ENCODE results near the gene GLB1L2. TPM values are rescaled to one million over a fixed set of nuclear protein-coding genes. Genes with fewer than 3 reads are reported as not detected.

Gene GLB1L2
- total RNA-seq, 1 experiment from 2014 or later, result 27.1 TPM

DNA sequence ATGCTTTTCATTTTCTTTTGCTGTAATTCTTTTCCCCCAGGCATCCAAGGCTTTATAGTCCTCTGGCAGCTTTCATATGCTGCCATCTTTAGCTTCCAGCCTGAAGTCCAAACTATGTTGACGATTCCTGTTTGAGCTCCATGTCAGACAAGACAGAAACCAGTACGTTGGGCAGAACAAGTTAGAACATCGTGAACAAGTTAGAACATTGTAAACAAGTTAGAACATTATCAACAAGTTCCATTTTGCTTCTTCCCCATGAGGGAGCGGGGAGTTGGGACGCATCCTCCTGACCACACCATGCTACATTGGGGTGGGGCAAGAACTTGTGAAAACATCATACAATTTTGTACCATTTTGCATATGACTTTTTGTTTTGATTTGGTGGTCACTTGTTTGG lies 23.9 kb downstream of the GLB1L2 start:
- intact Hi-C loops (cut with micrococcal nuclease), result no loop called here
- Histone ChIP-seq H2AFZ (ENCODE audit: low read depth, low read length, poor library complexity, severe bottlenecking) (no peak overlapping the region), H3K36me3 (ENCODE audit: control insufficient read depth in 1 of 2, insufficient read depth in 2 of 2, low read length in 2 of 2) (no peaks in the 10 kb centered on the region), H3K4me2 (ENCODE audit: low read length) (no peak overlapping the region), H4K20me1 (ENCODE audit: insufficient read depth) (no peaks in the 10 kb centered on the region), H3K9ac (ENCODE audit: low read length) (no peak overlapping the region), H3K9me2 (ENCODE audit: insufficient read depth) (no peaks in the 10 kb centered on the region), H3K27ac (ENCODE audit: low read depth, low read length) (no peak overlapping the region), H3K4me3 (replicated peaks in 1 of 2; ENCODE audit: low read depth in 1 of 2, low read length in 2 of 2) (no peak overlapping the region), H3K27me3 (ENCODE audit: insufficient read depth, low read length) (no peaks in the 10 kb centered on the region), H3K4me1 (ENCODE audit: control insufficient read depth in 1 of 2, insufficient read depth in 2 of 2, low read length in 2 of 2) (no peaks in the 10 kb centered on the region), H3K9me3 (ENCODE audit: control insufficient read depth in 1 of 2, insufficient read depth in 1 of 2, low read depth in 1 of 2, low read length in 2 of 2) (no peaks in the 10 kb centered on the region), H3K79me2 (ENCODE audit: insufficient read depth, low read length) (no peaks in the 10 kb centered on the region)
- DNase-seq (ENCODE audit: low read depth, low spot score) (no peak), ATAC-seq (no peak)
- RAD21 ChIA-PET (ENCODE audit: low non-redundant PET in 1 of 2, low total read pairs in 2 of 2, uncharacterized antibody in 2 of 2, unreplicated experiment in 2 of 2), result no interaction called here
- POLR2A ChIA-PET, result no interaction called here
- BruUV-seq (replicated peaks), result no TSS peak
- CTCF ChIA-PET, result no interaction called here
- TF ChIP-seq, protein P1, sequence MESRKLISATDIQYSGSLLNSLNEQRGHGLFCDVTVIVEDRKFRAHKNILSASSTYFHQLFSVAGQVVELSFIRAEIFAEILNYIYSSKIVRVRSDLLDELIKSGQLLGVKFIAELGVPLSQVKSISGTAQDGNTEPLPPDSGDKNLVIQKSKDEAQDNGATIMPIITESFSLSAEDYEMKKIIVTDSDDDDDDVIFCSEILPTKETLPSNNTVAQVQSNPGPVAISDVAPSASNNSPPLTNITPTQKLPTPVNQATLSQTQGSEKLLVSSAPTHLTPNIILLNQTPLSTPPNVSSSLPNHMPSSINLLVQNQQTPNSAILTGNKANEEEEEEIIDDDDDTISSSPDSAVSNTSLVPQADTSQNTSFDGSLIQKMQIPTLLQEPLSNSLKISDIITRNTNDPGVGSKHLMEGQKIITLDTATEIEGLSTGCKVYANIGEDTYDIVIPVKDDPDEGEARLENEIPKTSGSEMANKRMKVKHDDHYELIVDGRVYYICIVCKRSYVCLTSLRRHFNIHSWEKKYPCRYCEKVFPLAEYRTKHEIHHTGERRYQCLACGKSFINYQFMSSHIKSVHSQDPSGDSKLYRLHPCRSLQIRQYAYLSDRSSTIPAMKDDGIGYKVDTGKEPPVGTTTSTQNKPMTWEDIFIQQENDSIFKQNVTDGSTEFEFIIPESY (IDR thresholded peaks at IDR 0.05; ENCODE audit: extremely low read depth, insufficient replicate concordance, low read length), result no peak
- no peak for TF ChIP-seq ZFX (IDR thresholded peaks at IDR 0.05)
- no peak for TF ChIP-seq YY1 (IDR thresholded peaks at IDR 0.05; ENCODE audit: extremely low read depth, insufficient replicate concordance, low read depth, low read length)
- no peak for TF ChIP-seq EZH2phosphoT487 (IDR thresholded peaks at IDR 0.05; ENCODE audit: borderline replicate concordance)
- TF ChIP-seq EGR1 (IDR thresholded peaks at IDR 0.05; ENCODE audit: low read depth), result no peak
- TF ChIP-seq ZNF274 (IDR thresholded peaks at IDR 0.05; ENCODE audit: low read depth, low read length), result no peak
- TF ChIP-seq EZH2 (IDR thresholded peaks at IDR 0.05), result no peak
- no peak for TF ChIP-seq TCF7L2 (IDR thresholded peaks at IDR 0.05; ENCODE audit: borderline replicate concordance, extremely low read depth, insufficient read depth, insufficient read length)
- TF ChIP-seq SIN3A (IDR thresholded peaks at IDR 0.05; ENCODE audit: low read depth), result no peak
- no peak for TF ChIP-seq POLR2AphosphoS5 (IDR thresholded peaks at IDR 0.05; ENCODE audit: low read depth, low read length)
- TF ChIP-seq, protein P2, sequence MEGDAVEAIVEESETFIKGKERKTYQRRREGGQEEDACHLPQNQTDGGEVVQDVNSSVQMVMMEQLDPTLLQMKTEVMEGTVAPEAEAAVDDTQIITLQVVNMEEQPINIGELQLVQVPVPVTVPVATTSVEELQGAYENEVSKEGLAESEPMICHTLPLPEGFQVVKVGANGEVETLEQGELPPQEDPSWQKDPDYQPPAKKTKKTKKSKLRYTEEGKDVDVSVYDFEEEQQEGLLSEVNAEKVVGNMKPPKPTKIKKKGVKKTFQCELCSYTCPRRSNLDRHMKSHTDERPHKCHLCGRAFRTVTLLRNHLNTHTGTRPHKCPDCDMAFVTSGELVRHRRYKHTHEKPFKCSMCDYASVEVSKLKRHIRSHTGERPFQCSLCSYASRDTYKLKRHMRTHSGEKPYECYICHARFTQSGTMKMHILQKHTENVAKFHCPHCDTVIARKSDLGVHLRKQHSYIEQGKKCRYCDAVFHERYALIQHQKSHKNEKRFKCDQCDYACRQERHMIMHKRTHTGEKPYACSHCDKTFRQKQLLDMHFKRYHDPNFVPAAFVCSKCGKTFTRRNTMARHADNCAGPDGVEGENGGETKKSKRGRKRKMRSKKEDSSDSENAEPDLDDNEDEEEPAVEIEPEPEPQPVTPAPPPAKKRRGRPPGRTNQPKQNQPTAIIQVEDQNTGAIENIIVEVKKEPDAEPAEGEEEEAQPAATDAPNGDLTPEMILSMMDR (IDR thresholded peaks at IDR 0.05 in 2 of 3, conservative IDR thresholded peaks at IDR 0.05 in 1 of 3; ENCODE audit: borderline replicate concordance in 1 of 3, insufficient read depth in 1 of 3, low read depth in 2 of 3, low read length in 2 of 3), result no peak
- TF ChIP-seq SRF (IDR thresholded peaks at IDR 0.05; ENCODE audit: low read depth), result no peak
- TF ChIP-seq, protein P3, sequence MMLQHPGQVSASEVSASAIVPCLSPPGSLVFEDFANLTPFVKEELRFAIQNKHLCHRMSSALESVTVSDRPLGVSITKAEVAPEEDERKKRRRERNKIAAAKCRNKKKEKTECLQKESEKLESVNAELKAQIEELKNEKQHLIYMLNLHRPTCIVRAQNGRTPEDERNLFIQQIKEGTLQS (IDR thresholded peaks at IDR 0.05), result no peak

Data from HCT116 (cell line).